Measurements from ENCODE around the gene TTLL11.
A peak's percentile ranks its signal among the peaks of the same experiment; 100 is the strongest.

TTLL11 gene

DNA sequence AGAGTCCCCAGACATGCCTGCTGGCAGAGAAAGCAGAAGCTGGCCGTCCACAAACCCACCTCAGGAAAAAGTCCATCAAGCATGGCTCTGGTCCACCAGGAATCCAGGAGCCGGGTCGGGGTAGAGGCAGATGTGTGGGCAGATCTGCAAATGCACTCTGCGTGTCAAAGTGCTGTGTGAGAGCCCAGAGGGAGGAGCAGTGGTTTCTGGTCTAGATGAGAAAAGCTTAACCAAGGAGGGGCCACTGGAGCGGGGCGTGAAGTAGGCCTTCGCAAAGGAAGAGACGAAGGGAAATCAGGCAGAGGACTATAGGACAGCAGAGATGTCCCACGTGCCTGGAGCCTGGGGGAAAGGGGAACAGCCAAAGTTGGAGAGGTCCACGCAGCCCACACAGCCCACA is 40.0 kb downstream of the TTLL11 start:
- H3K9ac ChIP-seq (ENCODE audit: low read depth, low read length, poor library complexity): peak overlapping the region; percentile 54
- H2AK5ac ChIP-seq (ENCODE audit: low read depth, low read length): peak overlapping the region; percentile 21
- DNase-seq (ENCODE audit: low spot score): no peak

DNA sequence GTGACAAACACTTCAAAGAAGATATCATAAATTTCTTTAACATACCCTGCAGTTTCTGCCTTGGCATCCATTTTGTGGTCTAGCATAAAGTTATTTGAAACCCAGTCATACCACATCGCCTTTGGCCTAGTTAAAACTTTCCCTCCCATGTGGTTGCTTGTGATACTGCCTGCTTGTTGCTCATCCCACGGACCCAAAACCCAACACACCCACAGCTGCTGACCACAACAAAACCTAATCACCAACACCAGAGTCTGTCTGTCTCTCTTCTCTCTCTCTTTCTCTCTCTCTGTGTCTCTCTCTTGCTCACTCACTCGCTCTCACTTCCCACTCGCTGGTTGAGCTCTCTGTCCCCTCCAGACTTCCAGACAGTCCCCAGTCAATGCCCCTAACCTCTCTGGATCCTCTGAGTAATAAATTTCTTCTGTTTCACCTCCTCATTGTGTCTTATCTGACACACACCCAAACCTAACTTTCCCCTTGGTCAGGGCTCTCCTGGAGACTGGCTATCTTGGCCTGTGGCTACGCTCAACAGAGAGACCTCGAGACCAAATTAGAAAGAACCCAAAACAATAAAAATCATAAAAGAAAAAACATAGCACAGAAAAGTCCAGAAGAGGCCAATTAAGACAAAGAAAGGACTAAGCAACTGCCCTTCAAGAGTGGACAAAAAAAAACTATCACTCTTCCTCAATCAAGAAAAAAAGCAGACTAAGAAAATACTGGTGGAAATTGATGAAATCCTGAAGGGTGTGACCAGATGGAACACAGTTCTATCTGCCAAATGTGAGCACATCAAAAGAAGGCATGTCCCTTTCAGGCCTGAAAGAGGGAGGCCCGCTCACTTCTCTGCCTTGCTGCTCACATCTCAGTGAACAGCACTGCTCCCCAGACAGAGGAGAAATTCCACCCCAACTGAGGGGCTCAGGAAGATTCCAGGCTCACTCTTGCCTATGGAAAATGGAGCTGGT is 41.5 kb downstream of the TTLL11 start:
- DNase-seq (ENCODE audit: low spot score): no peak
- Histone ChIP-seq H3K27ac (replicated peaks; ENCODE audit: low read length) (no peak overlapping the region), H3K14ac (ENCODE audit: low read length) (no peak overlapping the region), H3K9ac (ENCODE audit: low read depth, low read length, poor library complexity) (no peak overlapping the region), H3K4me2 (ENCODE audit: insufficient read depth, low read length, poor library complexity, severe bottlenecking) (no peak overlapping the region), H2BK12ac (ENCODE audit: low read length) (no peak overlapping the region), H3K9me3 (replicated peaks in 1 of 2; ENCODE audit: control insufficient read depth in 2 of 2, insufficient read depth in 1 of 2, low read depth in 1 of 2, low read length in 2 of 2) (no peaks in the 10 kb centered on the region), H3K23ac (ENCODE audit: low read depth, low read length, poor library complexity) (no peak overlapping the region), H3K36me3 (replicated peaks in 1 of 2; ENCODE audit: control insufficient read depth in 2 of 2, insufficient read depth in 2 of 2, low read length in 2 of 2) (no peaks in the 10 kb centered on the region), H2BK120ac (ENCODE audit: low read depth, low read length) (no peak overlapping the region), H4K8ac (ENCODE audit: low read depth, low read length) (no peak overlapping the region), H3K4me3 (ENCODE audit: low read length in 2 of 2) (no peak overlapping the region), H2BK15ac (ENCODE audit: low read length) (no peak overlapping the region), H3K4ac (ENCODE audit: low read length) (no peak overlapping the region), H4K91ac (ENCODE audit: low read depth, low read length, poor library complexity) (no peak overlapping the region), H3K79me1 (ENCODE audit: low read depth, low read length) (no peaks in the 10 kb centered on the region), H2AK5ac (ENCODE audit: low read depth, low read length) (no peak overlapping the region), H2BK5ac (ENCODE audit: low read length) (no peak overlapping the region), H3K18ac (ENCODE audit: low read length) (no peak overlapping the region), H2AFZ (ENCODE audit: low read length) (no peak overlapping the region), H3K27me3 (ENCODE audit: control insufficient read depth in 3 of 3, insufficient read depth in 3 of 3, low read depth in 1 of 3, low read length in 3 of 3) (no peaks in the 10 kb centered on the region), H3K4me1 (ENCODE audit: control insufficient read depth in 2 of 2, insufficient read depth in 1 of 2, low read depth in 1 of 2, low read length in 2 of 2) (peaks cover 0 to 2% of the 10 kb centered on the region in 2 donors)
- no CpG with 5 or more reads among the region's 7 CpGs for WGBS, 2 donors (ENCODE audit: extremely low coverage in 2 of 2, insufficient read length in 2 of 2, insufficient replicate concordance in 1 of 2)

More for the DNA sequence above, 40.0 kb downstream of the TTLL11 start:
- Histone ChIP-seq H2BK5ac (ENCODE audit: low read length) (no peak overlapping the region), H3K18ac (ENCODE audit: low read length) (no peak overlapping the region), H2BK12ac (ENCODE audit: low read length) (no peak overlapping the region), H3K14ac (ENCODE audit: low read length) (no peak overlapping the region), H4K8ac (ENCODE audit: low read depth, low read length) (no peak overlapping the region), H3K36me3 (replicated peaks in 1 of 2; ENCODE audit: control insufficient read depth in 2 of 2, insufficient read depth in 2 of 2, low read length in 2 of 2) (no peaks in the 10 kb centered on the region), H3K4me1 (ENCODE audit: control insufficient read depth in 2 of 2, insufficient read depth in 1 of 2, low read depth in 1 of 2, low read length in 2 of 2) (peaks cover 0 to 2% of the 10 kb centered on the region in 2 donors), H3K27ac (replicated peaks; ENCODE audit: low read length) (no peak overlapping the region), H3K79me1 (ENCODE audit: low read depth, low read length) (no peaks in the 10 kb centered on the region), H3K4me2 (ENCODE audit: insufficient read depth, low read length, poor library complexity, severe bottlenecking) (no peak overlapping the region), H3K9me3 (replicated peaks in 1 of 2; ENCODE audit: control insufficient read depth in 2 of 2, insufficient read depth in 1 of 2, low read depth in 1 of 2, low read length in 2 of 2) (no peaks in the 10 kb centered on the region), H2BK15ac (ENCODE audit: low read length) (no peak overlapping the region), H3K4ac (ENCODE audit: low read length) (peak overlapping the region; percentile 42), H2BK120ac (ENCODE audit: low read depth, low read length) (no peak overlapping the region), H3K4me3 (ENCODE audit: low read length in 2 of 2) (no peak overlapping the region), H4K91ac (ENCODE audit: low read depth, low read length, poor library complexity) (no peak overlapping the region), H3K27me3 (ENCODE audit: control insufficient read depth in 3 of 3, insufficient read depth in 3 of 3, low read depth in 1 of 3, low read length in 3 of 3) (no peaks in the 10 kb centered on the region), H2AFZ (ENCODE audit: low read length) (no peak overlapping the region), H3K23ac (ENCODE audit: low read depth, low read length, poor library complexity) (no peak overlapping the region)
- WGBS, 2 donors (ENCODE audit: extremely low coverage in 2 of 2, insufficient read length in 2 of 2, insufficient replicate concordance in 1 of 2): no CpG with 5 or more reads among the region's 10 CpGs

DNA sequence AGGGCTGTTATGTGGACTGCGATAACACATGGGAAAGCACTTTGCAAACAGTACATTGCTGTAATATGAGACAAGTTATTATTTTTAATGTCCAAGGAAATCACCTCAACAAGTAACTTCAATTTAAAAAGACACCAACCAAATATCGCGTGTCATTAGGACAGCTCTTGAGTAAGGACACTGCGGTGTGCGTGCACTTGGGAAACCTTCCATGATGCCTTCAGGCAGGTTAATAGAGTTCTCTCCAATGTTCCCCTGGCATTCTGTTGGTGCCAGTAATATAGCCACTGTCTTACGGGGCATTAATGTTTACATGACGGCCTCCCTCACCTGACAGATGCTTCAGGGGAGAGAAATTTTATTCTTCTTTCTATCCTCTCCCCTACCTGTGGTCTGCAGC is 42.9 kb downstream of the TTLL11 start:
- Histone ChIP-seq H2AFZ (ENCODE audit: low read length) (no peak overlapping the region), H2AK5ac (ENCODE audit: low read depth, low read length) (no peak overlapping the region), H3K79me1 (ENCODE audit: low read depth, low read length) (no peaks in the 10 kb centered on the region), H2BK120ac (ENCODE audit: low read depth, low read length) (no peak overlapping the region), H3K36me3 (replicated peaks in 1 of 2; ENCODE audit: control insufficient read depth in 2 of 2, insufficient read depth in 2 of 2, low read length in 2 of 2) (no peaks in the 10 kb centered on the region), H2BK5ac (ENCODE audit: low read length) (no peak overlapping the region), H3K14ac (ENCODE audit: low read length) (no peak overlapping the region), H3K18ac (ENCODE audit: low read length) (no peak overlapping the region), H3K4ac (ENCODE audit: low read length) (no peak overlapping the region), H3K27ac (replicated peaks; ENCODE audit: low read length) (no peak overlapping the region), H3K23ac (ENCODE audit: low read depth, low read length, poor library complexity) (no peak overlapping the region), H3K27me3 (ENCODE audit: control insufficient read depth in 3 of 3, insufficient read depth in 3 of 3, low read depth in 1 of 3, low read length in 3 of 3) (no peaks in the 10 kb centered on the region), H3K4me2 (ENCODE audit: insufficient read depth, low read length, poor library complexity, severe bottlenecking) (no peak overlapping the region), H2BK15ac (ENCODE audit: low read length) (no peak overlapping the region), H4K8ac (ENCODE audit: low read depth, low read length) (no peak overlapping the region), H3K9ac (ENCODE audit: low read depth, low read length, poor library complexity) (no peak overlapping the region), H4K91ac (ENCODE audit: low read depth, low read length, poor library complexity) (no peak overlapping the region), H2BK12ac (ENCODE audit: low read length) (no peak overlapping the region), H3K9me3 (replicated peaks in 1 of 2; ENCODE audit: control insufficient read depth in 2 of 2, insufficient read depth in 1 of 2, low read depth in 1 of 2, low read length in 2 of 2) (no peaks in the 10 kb centered on the region), H3K4me3 (ENCODE audit: low read length in 2 of 2) (no peak overlapping the region), H3K4me1 (ENCODE audit: control insufficient read depth in 2 of 2, insufficient read depth in 1 of 2, low read depth in 1 of 2, low read length in 2 of 2) (peaks cover 0 to 2% of the 10 kb centered on the region in 2 donors)
- DNase-seq (ENCODE audit: low spot score): no peak
- WGBS, 2 donors (ENCODE audit: extremely low coverage in 2 of 2, insufficient read length in 2 of 2, insufficient replicate concordance in 1 of 2): no CpG with 5 or more reads among the region's 7 CpGs

DNA sequence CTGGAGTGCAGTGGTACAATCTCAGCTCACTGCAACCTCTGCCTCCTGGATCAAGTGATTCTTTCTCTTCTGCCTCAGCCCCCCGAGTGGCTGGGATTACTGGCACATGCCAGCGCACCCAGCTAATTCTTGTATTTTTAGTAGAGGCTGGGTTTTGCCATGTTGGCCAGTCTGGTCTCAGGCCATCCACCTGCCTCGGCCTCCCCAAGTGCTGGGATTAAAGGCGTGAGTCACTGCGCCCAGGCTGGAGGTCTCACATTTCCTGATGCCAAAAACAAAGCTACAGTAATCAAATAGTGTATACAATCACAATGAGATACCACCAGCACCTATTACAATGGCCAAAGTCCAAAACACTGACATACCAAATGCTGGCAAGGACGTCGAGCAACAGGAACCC is 51.1 kb downstream of the TTLL11 start:
- Histone ChIP-seq H2AK5ac (ENCODE audit: low read depth, low read length) (no peak overlapping the region), H3K9me3 (replicated peaks in 1 of 2; ENCODE audit: control insufficient read depth in 2 of 2, insufficient read depth in 1 of 2, low read depth in 1 of 2, low read length in 2 of 2) (no peaks in the 10 kb centered on the region), H3K27ac (replicated peaks; ENCODE audit: low read length) (no peak overlapping the region), H3K23ac (ENCODE audit: low read depth, low read length, poor library complexity) (no peak overlapping the region), H4K8ac (ENCODE audit: low read depth, low read length) (no peak overlapping the region), H3K27me3 (ENCODE audit: control insufficient read depth in 3 of 3, insufficient read depth in 3 of 3, low read depth in 1 of 3, low read length in 3 of 3) (no peaks in the 10 kb centered on the region), H3K14ac (ENCODE audit: low read length) (no peak overlapping the region), H3K36me3 (replicated peaks in 1 of 2; ENCODE audit: control insufficient read depth in 2 of 2, insufficient read depth in 2 of 2, low read length in 2 of 2) (no peaks in the 10 kb centered on the region), H3K4me2 (ENCODE audit: insufficient read depth, low read length, poor library complexity, severe bottlenecking) (no peak overlapping the region), H4K91ac (ENCODE audit: low read depth, low read length, poor library complexity) (no peak overlapping the region), H3K18ac (ENCODE audit: low read length) (no peak overlapping the region), H3K79me1 (ENCODE audit: low read depth, low read length) (no peaks in the 10 kb centered on the region), H3K9ac (ENCODE audit: low read depth, low read length, poor library complexity) (no peak overlapping the region), H3K4me3 (ENCODE audit: low read length in 2 of 2) (no peak overlapping the region), H2BK5ac (ENCODE audit: low read length) (no peak overlapping the region), H3K4ac (ENCODE audit: low read length) (no peak overlapping the region), H2BK12ac (ENCODE audit: low read length) (no peak overlapping the region), H2BK120ac (ENCODE audit: low read depth, low read length) (no peak overlapping the region), H2BK15ac (ENCODE audit: low read length) (no peak overlapping the region), H3K4me1 (ENCODE audit: control insufficient read depth in 2 of 2, insufficient read depth in 1 of 2, low read depth in 1 of 2, low read length in 2 of 2) (peaks cover 0 to 2% of the 10 kb centered on the region in 2 donors), H2AFZ (ENCODE audit: low read length) (no peak overlapping the region)
- DNase-seq (ENCODE audit: low spot score): no peak
- no CpG with 5 or more reads among the region's 7 CpGs for WGBS, 2 donors (ENCODE audit: extremely low coverage in 2 of 2, insufficient read length in 2 of 2, insufficient replicate concordance in 1 of 2)
